IMR-90 (cell line): ENCODE results near the gene GEMIN8. TPM values are rescaled to one million over a fixed set of nuclear protein-coding genes. Genes with fewer than 3 reads are reported as not detected.

Source experiments
- ATAC-seq: fragments of 200-7000 bp; cut with Tn5 transposase; 2 replicates; pipeline ENCODE4 v1.9.1; 2020; ENCODE audit warnings: low read depth, mild to moderate bottlenecking, moderate library complexity
- BruUV-seq: library from RNA; stranded (reverse); fragments of 400-500 nt; replicated peaks from 2 replicates; lab custom pipeline; 2021; lab: Mats Ljungman, UMichigan
- CTCF ChIA-PET: fragments of 300-600 bp; formaldehyde crosslinking; extraction: SDS; loops from one replicate; lab custom pipeline; 2021; ENCODE audit warnings: antibody characterized with exemption; lab: Yijun Ruan, JAX
- POLR2A ChIA-PET: fragments of 300-600 bp; sonication (Branson Sonifier 250); formaldehyde crosslinking; loops from one replicate; lab custom pipeline; 2022; ENCODE audit warnings: antibody characterized with exemption; ENCODE audit not compliant: unreplicated experiment; lab: Charles Lee
- DNase-seq: peaks from one replicate; pipeline ENCODE4 v3.0.0; 2013
- H2AFZ ChIP-seq: replicated peaks from 2 replicates; pipeline ENCODE3; 2013; ENCODE audit warnings: low read length, mild to moderate bottlenecking; ENCODE audit not compliant: poor library complexity
- H2AK5ac ChIP-seq: 2 replicates; pipeline ENCODE4 v1.6.1; 2013; ENCODE audit warnings: low read depth, low read length, inconsistent platforms
- H2AK9ac ChIP-seq: replicated peaks from 2 replicates; pipeline ENCODE3; 2013; ENCODE audit warnings: mild to moderate bottlenecking, low read depth, low read length, moderate library complexity; ENCODE audit not compliant: poor library complexity
- H2BK120ac ChIP-seq: 2 replicates; pipeline ENCODE4 v1.6.1; 2013; ENCODE audit warnings: low read depth, low read length, inconsistent platforms
- H2BK15ac ChIP-seq: 3 replicates; pipeline ENCODE4 v1.6.1; 2013; ENCODE audit warnings: low read depth, low read length, inconsistent platforms
- H2BK20ac ChIP-seq: 2 replicates; pipeline ENCODE4 v1.6.1; 2013; ENCODE audit warnings: low read depth, mild to moderate bottlenecking, inconsistent platforms, low read length, moderate library complexity
- H2BK5ac ChIP-seq: 2 replicates; pipeline ENCODE4 v1.6.1; 2013; ENCODE audit warnings: mild to moderate bottlenecking, low read depth, low read length, inconsistent platforms; ENCODE audit not compliant: poor library complexity, severe bottlenecking
- H3K14ac ChIP-seq: replicated peaks from 2 replicates; pipeline ENCODE4 v1.6.1; 2013; ENCODE audit warnings: low read depth, low read length, inconsistent platforms
- H3K18ac ChIP-seq: 2 replicates; pipeline ENCODE4 v1.6.1; 2013; ENCODE audit warnings: low read depth, low read length, control low read depth
- H3K23ac ChIP-seq: 2 replicates; pipeline ENCODE4 v1.6.1; 2013; ENCODE audit warnings: low read depth, low read length, inconsistent platforms
- H3K27ac ChIP-seq: 2 replicates; pipeline ENCODE4 v1.5.1; 2013; ENCODE audit warnings: mild to moderate bottlenecking, control low read depth, low read length; ENCODE audit not compliant: insufficient read depth
- H3K27me3 ChIP-seq: 2 replicates; pipeline ENCODE4 v1.6.1; 2013; ENCODE audit warnings: low read length; ENCODE audit not compliant: control insufficient read depth, insufficient read depth
- H3K36me3 ChIP-seq: 2 replicates; pipeline ENCODE4 v1.6.1; 2013; ENCODE audit warnings: low read length, mixed read lengths; ENCODE audit not compliant: control insufficient read depth, insufficient read depth
- H3K4ac ChIP-seq: 2 replicates; pipeline ENCODE4 v1.6.1; 2013; ENCODE audit warnings: low read depth, low read length, inconsistent platforms
- H3K4me1 ChIP-seq: 2 replicates; pipeline ENCODE4 v1.6.1; 2013; ENCODE audit warnings: low read length, mixed read lengths; ENCODE audit not compliant: control insufficient read depth, insufficient read depth
- H3K4me2 ChIP-seq: 2 replicates; pipeline ENCODE4 v1.6.1; 2013; ENCODE audit warnings: low read depth, mild to moderate bottlenecking, control low read depth, low read length, moderate library complexity
- H3K4me3 ChIP-seq: 2 replicates; pipeline ENCODE4 v1.5.1; 2013; ENCODE audit warnings: low read depth, mild to moderate bottlenecking, control low read depth, low read length, moderate library complexity; ENCODE audit not compliant: insufficient read depth
- H3K56ac ChIP-seq: 2 replicates; pipeline ENCODE4 v1.6.1; 2013; ENCODE audit warnings: low read length, inconsistent platforms; ENCODE audit not compliant: insufficient read depth; ENCODE audit errors: extremely low read depth
- H3K79me1 ChIP-seq, 2 experiments: 2 replicates each; pipeline ENCODE4 v1.6.1; 2013; ENCODE audit warnings: low read length in 2 of 2, inconsistent platforms in 1 of 2, low read depth in 1 of 2
- H3K9ac ChIP-seq: 2 replicates; pipeline ENCODE4 v1.6.1; 2013; ENCODE audit warnings: low read depth, low read length, control low read depth
- H3K9me1 ChIP-seq: 2 replicates; pipeline ENCODE4 v1.6.1; 2013; ENCODE audit warnings: low read length, inconsistent platforms; ENCODE audit not compliant: insufficient read depth
- H3K9me3 ChIP-seq: 2 replicates; pipeline ENCODE4 v1.6.1; 2013; ENCODE audit warnings: low read length; ENCODE audit not compliant: control insufficient read depth, insufficient read depth
- H4K20me1 ChIP-seq: 2 replicates; pipeline ENCODE4 v1.6.1; 2013; ENCODE audit warnings: low read length, inconsistent platforms; ENCODE audit not compliant: insufficient read depth
- H4K5ac ChIP-seq: 2 replicates; pipeline ENCODE4 v1.6.1; 2013; ENCODE audit warnings: mild to moderate bottlenecking, low read depth, low read length, control low read depth
- H4K8ac ChIP-seq, 2 experiments: 2 replicates each; pipeline ENCODE4 v1.6.1; 2013; ENCODE audit warnings: low read depth in 2 of 2, low read length in 2 of 2, control low read depth in 1 of 2, inconsistent platforms in 1 of 2
- H4K91ac ChIP-seq: 2 replicates; pipeline ENCODE4 v1.6.1; 2013; ENCODE audit warnings: low read depth, low read length, inconsistent platforms; ENCODE audit not compliant: insufficient read depth
- CEBPB ChIP-seq: IDR thresholded peaks from 2 replicates; pipeline ENCODE4 v1.6.1; 2012; ENCODE audit warnings: low read depth, low read length, improper control_type of control experiment
- CHD1 ChIP-seq: IDR thresholded peaks from 2 replicates; pipeline ENCODE4 v1.6.1; 2012; ENCODE audit warnings: low read depth, low read length, improper control_type of control experiment
- CTCF ChIP-seq: conservative IDR thresholded peaks from 2 replicates; pipeline ENCODE4 v1.5.1; 2012; ENCODE audit warnings: mild to moderate bottlenecking, low read depth, low read length, improper control_type of control experiment
- ELK1 ChIP-seq: fragments of 150-350 bp; IDR thresholded peaks from 2 replicates; pipeline ENCODE4 v1.6.1; 2016; ENCODE audit warnings: low read depth, mild to moderate bottlenecking, low read length, moderate library complexity, borderline replicate concordance
- FOS ChIP-seq: fragments of 150-350 bp; IDR thresholded peaks from 2 replicates; pipeline ENCODE4 v1.6.1; 2016; ENCODE audit warnings: low read depth, low read length
- MAFK ChIP-seq: IDR thresholded peaks from 2 replicates; pipeline ENCODE4 v1.6.1; 2012; ENCODE audit warnings: low read depth, low read length, improper control_type of control experiment
- MAZ ChIP-seq: IDR thresholded peaks from 2 replicates; pipeline ENCODE4 v1.6.1; 2012; ENCODE audit warnings: low read depth, mild to moderate bottlenecking, low read length, improper control_type of control experiment, moderate library complexity, borderline replicate concordance
- MXI1 ChIP-seq: IDR thresholded peaks from 2 replicates; pipeline ENCODE4 v1.6.1; 2012; ENCODE audit warnings: low read depth, mild to moderate bottlenecking, low read length, moderate library complexity, borderline replicate concordance
- NFE2L2 ChIP-seq: fragments of 150-350 bp; IDR thresholded peaks from 2 replicates; pipeline ENCODE4 v1.6.1; 2016; ENCODE audit warnings: low read depth, mild to moderate bottlenecking, low read length
- POLR2A ChIP-seq: IDR thresholded peaks from 2 replicates; pipeline ENCODE4 v1.6.1; 2012; ENCODE audit warnings: mild to moderate bottlenecking, low read depth, low read length
- RAD21 ChIP-seq: IDR thresholded peaks from 2 replicates; pipeline ENCODE4 v1.6.1; 2012; ENCODE audit warnings: low read length, improper control_type of control experiment
- RCOR1 ChIP-seq: IDR thresholded peaks from 2 replicates; pipeline ENCODE4 v1.6.1; 2012; ENCODE audit warnings: mild to moderate bottlenecking, low read length, improper control_type of control experiment; ENCODE audit not compliant: insufficient replicate concordance
- RFX5 ChIP-seq: IDR thresholded peaks from 2 replicates; pipeline ENCODE4 v1.8.0; 2012; ENCODE audit warnings: low read depth, mild to moderate bottlenecking, low read length, moderate library complexity
- SMC3 ChIP-seq: fragments of 150-350 bp; IDR thresholded peaks from 2 replicates; pipeline ENCODE4 v1.6.1; 2016; ENCODE audit warnings: low read depth, mild to moderate bottlenecking, antibody characterized with exemption, low read length, moderate library complexity
- USF2 ChIP-seq: fragments of 150-350 bp; IDR thresholded peaks from 2 replicates; pipeline ENCODE4 v1.6.1; 2017; ENCODE audit warnings: mild to moderate bottlenecking, antibody characterized with exemption, low read length, low read depth
- WGBS, 2 experiments: methylation state at CpG; one replicate each; pipeline versions ENCODE4 v1.1.5 to v1.1.7; 2013; ENCODE audit warnings: missing lambda C conversion rate in 2 of 2; ENCODE audit not compliant: insufficient read length in 1 of 2; ENCODE audit errors: extremely low coverage in 2 of 2; 5-methylcytosine and 5-hydroxymethylcytosine counted together
- dilution Hi-C: fragments of 300-500 bp; cut with HindIII; formaldehyde crosslinking; loops from one replicate; pipeline ENCODE4 v1.14.3; 2018; ENCODE audit warnings: low sequenced_read_pairs; ENCODE audit not compliant: unreplicated experiment
- in situ Hi-C: fragments of 300-500 bp; cut with MboI; formaldehyde crosslinking; loops from 3 replicates; pipeline ENCODE4 v1.14.3; 2019; ENCODE audit warnings: low sequenced_read_pairs, inconsistent platforms, mixed read lengths
- intact Hi-C: fragments of 100-400 bp; cut with micrococcal nuclease; formaldehyde crosslinking; loops from 2 replicates; pipeline ENCODE4 v1.10.0; 2022
- polyA plus RNA-seq, 3 experiments: library from polyadenylated mRNA; depleted of rRNA; stranded (reverse); fragments of >200 nt; gene quantifications; 2 replicates each; pipeline ENCODE4 v1.2.3, GENCODE V29; 2012; ENCODE audit warnings: low replicate concordance in 1 of 3
- total RNA-seq: library from RNA; depleted of rRNA; stranded (reverse); fragments of >200 nt; gene quantifications from 2 replicates; pipeline ENCODE4 v1.2.3, GENCODE V29; 2012

Gene GEMIN8
- total and polyA plus RNA-seq, 2 of the 4 experiments (the other 2 are of a cell fraction) = 12.0 to 24.1 TPM

- Histone ChIP-seq H3K56ac (no peak overlapping the region), H2BK5ac (no peak overlapping the region), H3K14ac (no peak overlapping the region), H2BK15ac (no peak overlapping the region), H3K18ac (no peak overlapping the region), H4K5ac (no peak overlapping the region), H4K8ac (no peak overlapping the region), H3K9me1 (no peaks in the 10 kb centered on the region), H2AFZ (no peak overlapping the region), H3K27ac (no peak overlapping the region), H3K4me2 (no peak overlapping the region), H2AK9ac (no peak overlapping the region), H2AK5ac (no peak overlapping the region), H3K4me1 (no peaks in the 10 kb centered on the region), H3K9ac (no peak overlapping the region), H3K27me3 (no peaks in the 10 kb centered on the region), H4K20me1 (no peaks in the 10 kb centered on the region), H3K4me3 (no peak overlapping the region), H3K4ac (no peak overlapping the region), H2BK20ac (no peak overlapping the region), H4K91ac (no peak overlapping the region), H2BK120ac (no peak overlapping the region), H3K9me3 (no peaks in the 10 kb centered on the region), H3K36me3 (no peaks in the 10 kb centered on the region; the same call in 1 of the 2 replicates), H3K79me1 (no peaks in the 10 kb centered on the region), H3K23ac (no peak overlapping the region)
- intact Hi-C loops (no loop called here), dilution Hi-C loops (no loop called here), in situ Hi-C loops (no loop called here)
- ChIA-PET POLR2A (no interaction called here), CTCF (no interaction called here)
- no CpG with 5 or more reads among the region's 4 CpGs for WGBS, 2 experiments
- TF ChIP-seq RFX5 (no peak), CHD1 (no peak), SMC3 (no peak), CTCF (no peak), MAZ (no peak), MXI1 (no peak), RCOR1 (no peak), CEBPB (no peak), MAFK (no peak), POLR2A (no peak), USF2 (no peak), FOS (no peak), ELK1 (no peak), RAD21 (no peak), NFE2L2 (no peak)
- no TSS peak for BruUV-seq
- DNase-seq (no peak), ATAC-seq (no peak)
Observed at GRCh38 chrX:14013054-14013453, 16.6 kb downstream of the GEMIN8 start.
